ENCODE measurements around the gene EML4. TPM values are rescaled to one million over a fixed set of nuclear protein-coding genes. Genes with fewer than 3 reads are reported as not detected.

The EML4 gene
- total and polyA plus RNA-seq, 10 donors, result 25.4 to 176 (median 88.2) TPM

- H3K4me3 ChIP-seq, result no peak overlapping the region
Measured at GRCh38 chr2:42211291-42211690, 42.1 kb downstream of the EML4 start.

GRCh38 chr2:42214669-42215068 is 45.5 kb downstream of the EML4 start:
- no peak overlapping the region for H3K4me3 ChIP-seq
- peaks cover 0 to 5% (median 0%) of the 10 kb centered on the region in 6 donors for H3K36me3 ChIP-seq
- TF ChIP-seq, protein P1, sequence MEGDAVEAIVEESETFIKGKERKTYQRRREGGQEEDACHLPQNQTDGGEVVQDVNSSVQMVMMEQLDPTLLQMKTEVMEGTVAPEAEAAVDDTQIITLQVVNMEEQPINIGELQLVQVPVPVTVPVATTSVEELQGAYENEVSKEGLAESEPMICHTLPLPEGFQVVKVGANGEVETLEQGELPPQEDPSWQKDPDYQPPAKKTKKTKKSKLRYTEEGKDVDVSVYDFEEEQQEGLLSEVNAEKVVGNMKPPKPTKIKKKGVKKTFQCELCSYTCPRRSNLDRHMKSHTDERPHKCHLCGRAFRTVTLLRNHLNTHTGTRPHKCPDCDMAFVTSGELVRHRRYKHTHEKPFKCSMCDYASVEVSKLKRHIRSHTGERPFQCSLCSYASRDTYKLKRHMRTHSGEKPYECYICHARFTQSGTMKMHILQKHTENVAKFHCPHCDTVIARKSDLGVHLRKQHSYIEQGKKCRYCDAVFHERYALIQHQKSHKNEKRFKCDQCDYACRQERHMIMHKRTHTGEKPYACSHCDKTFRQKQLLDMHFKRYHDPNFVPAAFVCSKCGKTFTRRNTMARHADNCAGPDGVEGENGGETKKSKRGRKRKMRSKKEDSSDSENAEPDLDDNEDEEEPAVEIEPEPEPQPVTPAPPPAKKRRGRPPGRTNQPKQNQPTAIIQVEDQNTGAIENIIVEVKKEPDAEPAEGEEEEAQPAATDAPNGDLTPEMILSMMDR (IDR thresholded peaks at IDR 0.05 in 8 of 11, conservative IDR thresholded peaks at IDR 0.05 in 3 of 11), result no peak
- no peak for TF ChIP-seq POLR2AphosphoS5 (IDR thresholded peaks at IDR 0.05)
- peaks cover 7 to 100% (median 59%) of the 10 kb centered on the region in 6 donors for H3K4me1 ChIP-seq
- no peaks in the 10 kb centered on the region for H3K27me3 ChIP-seq (replicated peaks in 1 of 7)
- intact Hi-C loops (cut with DNase I; ENCODE audit: low total_unique reads), result no loop called here
- 84 to 96% (median 93%) methylated on average over 4 of the region's 4 CpGs for WGBS, 5 donors
- H3K27ac ChIP-seq, result peak overlapping the region in 2 of 8 donors; percentile 26 to 58
- H3K9me3 ChIP-seq, result no peaks in the 10 kb centered on the region
- DNase-seq, result no peak

More at GRCh38 chr2:42211291-42211690, 42.1 kb downstream of the EML4 start:
- peak overlapping the region in 6 of 8 donors; percentile 45 to 81 (median 67) for H3K27ac ChIP-seq
- no peaks in the 10 kb centered on the region for H3K27me3 ChIP-seq (replicated peaks in 1 of 7)
- H3K4me1 ChIP-seq, result peaks cover 7 to 99% (median 64%) of the 10 kb centered on the region in 6 donors
- 66 to 93% (median 76%) methylated on average over 5 of the region's 5 CpGs for WGBS, 5 donors
- intact Hi-C loops (cut with DNase I; ENCODE audit: low total_unique reads), result no loop called here
- DNase-seq, result no peak
- TF ChIP-seq, protein P1 (IDR thresholded peaks at IDR 0.05 in 8 of 11, conservative IDR thresholded peaks at IDR 0.05 in 3 of 11), result no peak
- no peak for TF ChIP-seq POLR2A (IDR thresholded peaks at IDR 0.05)
- TF ChIP-seq POLR2AphosphoS5 (IDR thresholded peaks at IDR 0.05), result no peak
- no peaks in the 10 kb centered on the region for H3K9me3 ChIP-seq
- peaks cover 0 to 5% (median 0%) of the 10 kb centered on the region in 6 donors for H3K36me3 ChIP-seq

- no peak for DNase-seq
- Histone ChIP-seq H3K9me3 (no peaks in the 10 kb centered on the region), H3K4me3 (no peak overlapping the region), H3K27ac (peak overlapping the region in 5 of 8 donors; percentile 0 to 58 (median 53)), H3K36me3 (peaks cover 0 to 4% (median 0%) of the 10 kb centered on the region in 6 donors), H3K4me1 (peaks cover 7 to 99% (median 51%) of the 10 kb centered on the region in 6 donors), H3K27me3 (replicated peaks in 1 of 7) (no peaks in the 10 kb centered on the region)
- intact Hi-C loops (cut with DNase I; ENCODE audit: low total_unique reads), result no loop called here
- TF ChIP-seq, protein P1 (IDR thresholded peaks at IDR 0.05 in 8 of 11, conservative IDR thresholded peaks at IDR 0.05 in 3 of 11), result no peak
- TF ChIP-seq POLR2A (IDR thresholded peaks at IDR 0.05) (no peak), POLR2AphosphoS5 (IDR thresholded peaks at IDR 0.05) (no peak)
Measured at GRCh38 chr2:42216694-42217093, 47.5 kb downstream of the EML4 start.

GRCh38 chr2:42217307-42217706 is 48.2 kb downstream of the EML4 start:
- 61 to 90% (median 81%) methylated on average over 3 of the region's 3 CpGs for WGBS, 5 donors
- H3K27me3 ChIP-seq (replicated peaks in 1 of 7), result no peaks in the 10 kb centered on the region
- peaks cover 7 to 99% (median 48%) of the 10 kb centered on the region in 6 donors for H3K4me1 ChIP-seq
- H3K4me3 ChIP-seq, result no peak overlapping the region
- intact Hi-C loops (cut with DNase I; ENCODE audit: low total_unique reads), result no loop called here
- H3K27ac ChIP-seq, result peak overlapping the region in 4 of 8 donors; percentile 48 to 58 (median 55)
- H3K36me3 ChIP-seq, result peaks cover 0 to 7% (median 0%) of the 10 kb centered on the region in 6 donors
- TF ChIP-seq POLR2AphosphoS5 (IDR thresholded peaks at IDR 0.05), result no peak
- no peak for TF ChIP-seq POLR2A (IDR thresholded peaks at IDR 0.05)
- TF ChIP-seq, protein P1 (IDR thresholded peaks at IDR 0.05 in 8 of 11, conservative IDR thresholded peaks at IDR 0.05 in 3 of 11), result no peak
- DNase-seq, result no peak
- H3K9me3 ChIP-seq, result no peaks in the 10 kb centered on the region

Measured in spleen (tissue), 11 donors.